GM12892 (cell line): ENCODE measurements around the gene CD84.

Experiments
- DNase-seq: peaks from one replicate; pipeline ENCODE4 v3.0.0; 2011; ENCODE audit not compliant: insufficient read length
- FAIRE-seq: peaks from 2 replicates; lab custom pipeline; 2011; peaks lifted over from hg19 to GRCh38; lab: Jason Lieb, UNC
- POLR2A ChIP-seq: IDR thresholded peaks from 2 replicates; pipeline ENCODE4 v1.6.1; 2011; ENCODE audit warnings: low read depth, low read length, control low read depth
- POLR2AphosphoS5 ChIP-seq: IDR thresholded peaks from 2 replicates; pipeline ENCODE4 v1.6.1; 2011; ENCODE audit warnings: low read depth, low read length, control low read depth
- TAF1 ChIP-seq: IDR thresholded peaks from 2 replicates; pipeline ENCODE4 v1.6.1; 2011; ENCODE audit warnings: low read depth, mild to moderate bottlenecking, control low read depth, low read length, borderline replicate concordance

The CD84 gene

DNA sequence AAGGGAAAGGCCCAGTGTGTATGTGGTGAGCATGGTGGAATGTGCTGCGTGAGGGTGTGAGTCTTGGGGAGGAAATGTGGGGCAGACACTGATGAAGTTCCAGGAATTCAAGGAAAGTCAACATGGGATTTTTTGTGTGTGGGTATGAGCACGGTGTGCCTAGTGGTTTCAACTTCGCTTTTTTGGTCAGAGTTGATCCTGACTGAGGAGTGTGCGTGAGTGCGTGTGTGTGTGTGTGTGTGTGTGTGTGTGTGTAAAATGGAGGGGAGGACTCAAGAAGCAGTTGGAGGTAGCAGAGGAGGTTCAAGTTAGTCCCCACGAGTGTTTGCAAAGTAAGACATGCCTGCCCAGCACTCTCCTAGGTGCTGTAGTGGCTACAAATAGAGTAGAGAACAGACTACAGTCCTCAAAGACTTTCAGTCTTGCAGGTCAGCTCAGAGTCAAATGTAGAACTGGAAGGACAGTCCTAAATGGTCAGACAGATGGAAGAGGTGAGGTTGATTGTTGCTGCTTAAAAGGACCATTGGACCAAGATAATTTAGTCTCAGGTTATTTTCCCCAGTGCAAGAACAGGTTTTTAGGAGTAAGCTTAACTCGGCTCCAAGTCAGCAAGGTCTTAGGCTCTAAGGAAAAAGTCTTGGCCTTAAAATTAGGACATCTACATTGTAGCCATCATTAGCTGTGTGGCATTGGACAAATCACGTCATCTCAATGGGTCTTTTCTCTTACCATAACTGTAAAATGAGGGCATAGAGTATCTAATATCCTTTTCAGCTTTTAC lies 42.5 kb upstream of the CD84 start:
- DNase-seq (no peak), FAIRE-seq (peak; percentile 93)
- peak; percentile 73 for TF ChIP-seq POLR2AphosphoS5
- no peak for TF ChIP-seq TAF1

DNA sequence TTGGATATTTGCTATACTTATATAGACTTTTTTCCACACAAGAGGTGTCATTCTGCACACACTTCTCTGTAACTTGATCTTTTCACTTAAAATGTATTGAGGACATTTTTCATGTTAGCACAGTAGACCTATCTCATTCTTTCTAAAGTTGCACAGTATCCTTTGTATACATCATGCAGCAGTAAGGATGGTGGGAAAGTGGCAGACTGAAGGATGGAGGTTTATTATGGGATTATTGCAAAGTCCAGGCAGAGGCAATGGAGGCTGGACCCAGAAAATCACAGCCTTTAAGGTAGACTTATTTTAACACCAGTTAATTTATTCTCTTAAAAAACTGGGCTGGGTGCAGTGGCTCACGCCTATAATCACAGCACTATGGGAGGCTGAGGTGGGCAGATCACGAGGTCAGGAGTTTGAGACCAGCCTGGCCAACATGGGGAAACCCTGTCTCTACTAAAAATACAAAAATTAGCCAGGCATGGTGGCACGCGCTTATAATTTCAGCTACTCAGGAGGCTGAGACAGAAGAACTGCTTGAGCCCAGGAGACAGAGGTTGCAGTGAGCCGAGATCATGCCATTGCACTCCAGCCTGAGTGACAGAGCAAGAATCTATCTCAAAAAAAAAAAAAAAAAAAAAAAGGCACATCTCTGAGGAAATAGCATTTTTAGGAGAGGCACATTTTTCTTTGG lies 41.8 kb upstream of the CD84 start:
- 0 out of 2 replicates have a peak, but pooled peaks have one; percentile 5 for TF ChIP-seq POLR2A
- TF ChIP-seq TAF1, result no peak
- DNase-seq, result no peak
- FAIRE-seq, result peak; percentile 27

DNA sequence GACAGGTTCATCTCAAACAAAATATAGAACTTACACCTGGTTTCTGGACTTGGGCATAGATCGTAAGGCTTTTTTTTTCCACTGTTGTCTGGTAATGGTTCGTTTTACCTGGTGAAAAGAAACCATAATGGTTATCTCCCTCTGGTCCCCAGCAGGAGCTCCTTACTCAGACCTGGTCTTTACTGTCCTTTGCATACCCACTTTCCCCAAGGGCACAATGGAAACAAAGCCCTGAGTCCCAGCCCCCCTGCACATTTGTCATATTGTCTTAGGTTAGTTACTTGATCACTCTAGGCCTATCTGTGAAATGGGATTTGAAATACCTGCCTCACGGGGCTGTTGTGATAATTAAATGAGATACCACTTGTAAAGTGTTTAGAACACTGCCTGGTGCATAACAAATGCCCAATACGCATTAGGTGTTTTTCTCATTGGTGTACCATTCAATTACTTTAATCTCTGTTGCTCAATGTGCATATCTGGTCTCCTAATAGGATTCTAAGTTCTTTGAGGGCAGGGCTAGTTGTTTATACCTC lies 40.5 kb upstream of the CD84 start:
- TF ChIP-seq POLR2A, result peak; percentile 37; the same call in 1 of the 2 replicates
- no peak for TF ChIP-seq TAF1
- peak; percentile 71; the same call in 1 of the 2 replicates for TF ChIP-seq POLR2AphosphoS5
- peak; percentile 65 for FAIRE-seq

DNA sequence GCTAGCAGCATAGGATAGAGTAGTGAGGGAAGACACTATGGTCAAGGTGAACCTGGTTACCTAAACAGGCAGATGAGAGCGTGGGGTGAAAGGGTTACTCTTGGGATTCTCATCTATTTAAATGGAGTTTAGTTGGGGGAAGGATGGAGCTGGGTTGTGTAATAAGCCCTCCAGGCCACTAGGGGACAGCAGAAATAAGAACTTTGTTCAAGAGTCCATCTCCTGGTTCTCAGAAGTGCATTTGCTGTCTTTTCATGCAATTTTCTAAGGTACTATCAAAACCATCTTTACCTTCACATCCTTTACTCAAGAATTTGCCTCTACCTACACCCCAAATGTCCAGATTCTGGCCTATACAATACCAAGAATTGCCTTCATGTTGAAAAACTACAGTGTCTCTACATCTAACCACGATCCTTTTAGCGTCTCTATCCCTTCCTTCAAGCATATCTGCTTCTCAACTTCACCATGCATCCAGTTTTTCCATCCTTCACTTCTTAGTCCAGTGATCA lies 39.5 kb upstream of the CD84 start:
- FAIRE-seq, result peak; percentile 88
- TF ChIP-seq POLR2AphosphoS5, result peak; percentile 73
- peak; percentile 67 for TF ChIP-seq POLR2A
- no peak for TF ChIP-seq TAF1
- DNase-seq, result no peak

More for the DNA sequence above, 40.5 kb upstream of the CD84 start:
- no peak for DNase-seq

DNA sequence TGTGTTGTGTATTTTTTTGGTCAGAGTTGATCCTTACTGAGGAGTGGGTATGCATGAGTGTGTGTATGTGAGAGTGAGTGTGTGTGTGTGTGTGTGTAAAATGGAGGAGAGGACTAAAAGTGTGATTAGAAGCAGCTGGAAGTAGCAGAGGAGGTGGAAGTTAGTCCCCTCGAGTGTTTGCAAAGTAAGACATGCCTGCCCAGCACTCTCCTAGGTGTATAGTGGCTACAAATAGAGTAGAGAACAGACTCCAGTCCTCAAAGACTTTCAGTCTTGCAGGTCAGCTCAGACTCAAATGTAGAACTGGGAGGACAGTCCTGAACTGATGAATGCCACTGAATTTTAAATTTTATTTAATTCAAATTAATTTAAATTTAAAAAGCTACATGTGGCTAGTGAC lies 39.0 kb upstream of the CD84 start:
- FAIRE-seq (peak; percentile 36), DNase-seq (no peak)
- TF ChIP-seq POLR2A (no peak; the same call in 1 of the 2 replicates), TAF1 (no peak), POLR2AphosphoS5 (no peak; the same call in 1 of the 2 replicates)

DNA sequence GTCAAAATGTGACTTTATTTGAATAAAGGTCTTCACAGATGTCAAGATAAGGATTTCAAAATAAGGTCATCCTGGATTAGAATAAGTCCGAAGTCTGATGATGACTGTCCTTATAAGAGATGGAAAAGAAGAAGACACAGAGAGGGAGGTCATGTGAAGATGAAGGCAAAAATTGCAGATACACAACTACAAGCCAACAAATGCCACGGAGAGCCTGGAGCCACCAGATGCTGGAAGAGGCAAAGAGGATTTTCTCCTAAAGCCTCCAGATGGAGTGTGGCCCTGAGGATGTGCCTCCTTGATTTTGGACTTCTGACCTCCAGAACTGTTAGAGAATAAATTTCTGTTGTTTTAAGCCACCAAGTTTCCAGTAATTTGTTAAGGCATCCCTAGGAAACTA lies 36.4 kb upstream of the CD84 start:
- FAIRE-seq (peak; percentile 51), DNase-seq (no peak)
- no peak for TF ChIP-seq TAF1
- TF ChIP-seq POLR2AphosphoS5, result peak; percentile 69; the same call in 1 of the 2 replicates
- TF ChIP-seq POLR2A, result 0 out of 2 replicates have a peak, but pooled peaks have one; percentile 17

DNA sequence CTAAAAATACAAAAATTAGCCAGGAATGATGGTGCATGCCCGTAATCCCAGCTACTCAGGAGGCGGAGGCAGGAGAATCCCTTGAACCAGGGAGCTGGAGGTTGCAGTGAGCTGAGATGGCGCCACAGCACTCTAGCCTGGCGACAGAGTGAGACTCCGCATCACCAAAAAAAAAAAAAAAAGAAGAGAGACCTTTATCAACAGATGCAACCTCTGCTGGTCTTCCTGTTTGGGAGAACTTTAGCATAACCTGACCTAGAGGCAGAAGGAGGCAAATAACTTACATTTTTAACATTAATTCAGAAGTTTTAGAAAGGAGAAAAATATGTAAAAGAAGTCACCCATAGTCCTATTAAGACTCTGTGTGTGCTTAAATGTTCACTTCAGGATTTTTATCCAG lies 35.1 kb upstream of the CD84 start:
- no peak for FAIRE-seq
- DNase-seq, result no peak
- TF ChIP-seq POLR2A, result no peak
- no peak for TF ChIP-seq TAF1
- no peak for TF ChIP-seq POLR2AphosphoS5

DNA sequence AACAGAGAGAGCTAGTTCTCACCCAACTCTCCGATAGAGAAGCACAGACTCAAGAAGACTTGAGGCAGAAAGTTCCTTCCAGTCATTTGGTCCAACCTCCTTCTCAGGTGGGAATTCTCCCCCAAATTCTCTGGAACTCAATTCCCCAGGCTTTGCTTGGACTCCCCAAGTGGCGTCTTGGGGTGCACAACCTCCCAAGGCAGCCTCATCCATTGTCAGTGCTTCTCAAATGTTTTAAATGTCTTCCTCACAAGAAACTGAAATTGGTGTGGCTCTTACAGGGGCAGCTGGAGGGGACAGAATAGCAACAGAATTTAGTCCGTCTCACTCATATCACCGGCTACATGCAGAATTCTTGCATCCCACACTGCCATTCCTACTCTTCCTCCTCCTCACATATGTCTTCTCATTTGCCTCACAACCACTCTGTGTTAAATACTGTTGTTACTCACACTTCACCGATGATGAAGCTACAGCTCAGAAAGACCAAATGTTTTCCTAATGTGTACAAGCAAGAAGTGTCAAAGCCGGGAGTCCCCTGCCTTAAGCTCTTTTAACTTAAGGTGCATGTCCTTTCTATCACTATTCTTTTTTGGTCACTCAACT lies 33.4 kb upstream of the CD84 start:
- no peak for TF ChIP-seq TAF1
- TF ChIP-seq POLR2AphosphoS5, result peak; percentile 63; the same call in 1 of the 2 replicates
- TF ChIP-seq POLR2A, result peak; percentile 55

DNA sequence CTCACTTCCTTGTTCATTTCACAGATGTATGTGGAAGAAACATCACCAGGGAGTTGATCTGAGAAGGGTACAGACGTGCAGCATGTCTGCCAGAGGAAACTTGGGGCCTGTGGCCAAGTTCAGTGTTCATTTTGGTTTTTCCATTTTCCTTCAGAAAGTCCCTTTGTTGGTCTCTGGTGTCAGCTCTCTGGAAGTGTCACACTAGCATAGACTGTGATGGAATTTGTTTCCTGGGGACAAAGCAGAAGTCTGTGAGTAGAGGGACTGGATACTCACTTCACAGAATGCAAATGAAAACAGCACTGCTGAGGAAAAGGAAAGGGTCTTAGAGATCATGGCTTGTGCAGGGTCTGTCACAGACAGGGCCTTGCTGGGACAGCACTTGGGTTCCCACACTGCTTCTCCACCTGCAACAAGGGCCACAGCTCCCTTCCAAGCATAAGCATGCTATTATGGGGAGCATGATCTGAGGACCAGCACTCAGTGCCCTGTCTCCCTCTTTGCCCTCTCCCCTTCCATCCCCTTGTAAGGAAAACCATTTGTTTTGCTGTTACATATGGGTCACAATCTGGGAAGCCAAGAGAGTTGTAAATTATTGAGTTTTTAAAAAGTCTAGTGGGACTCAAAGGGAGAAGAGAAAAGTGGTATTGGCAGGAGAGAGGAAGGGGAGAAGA lies 31.4 kb upstream of the CD84 start:
- TF ChIP-seq TAF1, result no peak
- peak; percentile 56 for TF ChIP-seq POLR2AphosphoS5
- DNase-seq (no peak), FAIRE-seq (peak; percentile 51)

More for the DNA sequence above, 33.4 kb upstream of the CD84 start:
- FAIRE-seq (peak; percentile 72), DNase-seq (no peak)

DNA sequence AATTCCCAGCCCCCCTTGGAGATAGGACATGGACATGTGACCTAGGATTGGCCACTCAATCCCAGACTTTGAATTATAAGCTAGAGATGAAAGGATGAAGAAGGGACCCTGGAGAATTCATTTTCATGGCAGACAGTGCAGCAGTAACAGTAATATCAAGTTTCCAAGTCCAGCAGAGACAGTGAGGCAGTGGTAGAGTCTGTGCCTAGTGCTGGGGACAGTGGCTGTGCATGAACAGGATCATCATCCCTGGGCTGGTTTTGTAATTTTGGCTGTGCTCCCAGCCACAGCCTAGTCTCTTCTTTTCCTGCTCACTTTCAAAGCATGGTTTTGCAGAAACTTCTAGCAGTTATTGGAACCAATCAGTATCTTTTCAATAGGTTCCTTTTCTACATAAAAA lies 29.6 kb upstream of the CD84 start:
- DNase-seq, result no peak
- FAIRE-seq, result no peak
- TF ChIP-seq POLR2AphosphoS5 (0 out of 2 replicates have a peak, but pooled peaks have one; percentile 23), TAF1 (no peak)
